Hepatocyte (in vitro differentiated cells): ENCODE measurements around the gene SORBS2.

Experiments used
- EZH2 ChIP-seq: fragments of 200-600 bp; sonication (generic); IDR thresholded peaks from 2 replicates; pipeline ENCODE4 v1.6.1; 2016; ENCODE audit warnings: antibody characterized with exemption, mild to moderate bottlenecking, borderline replicate concordance
- EZH2phosphoT487 ChIP-seq: fragments of 200-600 bp; sonication (generic); IDR thresholded peaks from one replicate; pipeline ENCODE4 v1.6.1; 2018; ENCODE audit warnings: antibody characterized with exemption, mild to moderate bottlenecking, low read depth, moderate library complexity; ENCODE audit not compliant: unreplicated experiment, severe bottlenecking

DNA sequence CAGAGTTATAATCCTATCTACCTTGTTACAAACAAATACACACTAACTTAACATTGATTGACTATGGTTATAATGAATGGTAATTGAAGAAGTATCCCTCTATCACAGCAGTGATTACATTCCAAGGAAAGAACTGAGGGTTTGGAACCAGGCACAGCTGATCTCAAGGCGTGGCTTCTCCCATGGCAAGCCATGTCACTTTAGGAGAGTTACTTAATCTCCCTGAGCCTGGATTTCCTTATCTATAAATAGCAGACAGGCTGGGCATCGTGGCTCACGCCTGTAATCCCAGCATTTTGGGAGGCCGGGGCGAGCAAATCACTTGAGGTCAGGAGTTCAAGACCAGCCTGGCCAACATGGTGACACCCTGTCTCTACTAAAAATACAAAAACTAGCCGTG lies 25.6 kb downstream of the SORBS2 start:
- TF ChIP-seq EZH2 (no peak), EZH2phosphoT487 (no peak)
